GM20000 (cell line): ENCODE data around the gene SGPP1.
A peak's percentile ranks its signal among the peaks of the same experiment; 100 is the strongest.
"Not testable (repeated sequence)": the region's sequence is repeated elsewhere in the genome, so short reads cannot be mapped to it uniquely, and the experiment has no call there.

ENCODE experiments used
- DNase-seq: peaks from one replicate; pipeline ENCODE4 v3.0.0; 2012; ENCODE audit warnings: low spot score
- TF ChIP-seq, protein P1 (sequence below): IDR thresholded peaks from 2 replicates; pipeline ENCODE4 v1.5.1; 2012; ENCODE audit warnings: mild to moderate bottlenecking, control low read depth; ENCODE audit errors: extremely low read depth, missing control alignments

Gene SGPP1

DNA sequence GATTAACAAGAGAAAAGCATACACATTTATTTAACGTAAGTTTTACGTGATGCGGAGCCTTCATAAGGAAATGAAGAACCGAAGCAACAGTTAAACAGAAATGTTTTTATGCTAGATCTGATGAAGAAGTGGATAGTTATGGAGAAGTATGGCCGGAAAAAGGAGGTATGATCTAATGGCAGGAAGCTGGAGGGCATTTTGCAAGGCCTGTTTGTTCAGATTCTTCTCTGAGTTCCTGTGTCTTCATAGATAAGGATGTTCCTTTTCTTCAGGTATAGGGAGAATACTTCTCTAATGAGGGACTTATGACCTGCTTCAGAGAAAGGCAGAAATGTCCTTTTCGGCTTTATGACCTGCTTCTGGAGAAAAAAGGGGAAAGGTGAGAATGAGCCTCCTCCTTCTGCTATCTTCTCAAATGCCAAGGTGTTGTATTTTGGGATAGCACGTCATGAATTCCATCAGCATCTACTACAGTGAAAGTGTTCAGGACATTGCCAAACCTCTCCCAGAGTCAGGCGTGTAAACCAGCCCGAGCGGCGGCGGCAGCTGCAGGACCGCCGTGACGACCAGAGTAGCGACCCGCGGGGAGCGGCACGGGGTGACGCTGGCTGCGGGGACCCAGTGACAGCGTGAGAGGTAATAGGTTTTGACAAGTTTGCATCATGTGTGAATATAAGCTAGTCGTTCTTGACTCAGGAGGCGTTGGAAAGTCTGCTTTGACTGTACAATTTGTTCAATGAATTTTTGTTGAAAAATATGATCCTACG is 33.7 kb upstream of the SGPP1 start:
- TF ChIP-seq, protein P1, sequence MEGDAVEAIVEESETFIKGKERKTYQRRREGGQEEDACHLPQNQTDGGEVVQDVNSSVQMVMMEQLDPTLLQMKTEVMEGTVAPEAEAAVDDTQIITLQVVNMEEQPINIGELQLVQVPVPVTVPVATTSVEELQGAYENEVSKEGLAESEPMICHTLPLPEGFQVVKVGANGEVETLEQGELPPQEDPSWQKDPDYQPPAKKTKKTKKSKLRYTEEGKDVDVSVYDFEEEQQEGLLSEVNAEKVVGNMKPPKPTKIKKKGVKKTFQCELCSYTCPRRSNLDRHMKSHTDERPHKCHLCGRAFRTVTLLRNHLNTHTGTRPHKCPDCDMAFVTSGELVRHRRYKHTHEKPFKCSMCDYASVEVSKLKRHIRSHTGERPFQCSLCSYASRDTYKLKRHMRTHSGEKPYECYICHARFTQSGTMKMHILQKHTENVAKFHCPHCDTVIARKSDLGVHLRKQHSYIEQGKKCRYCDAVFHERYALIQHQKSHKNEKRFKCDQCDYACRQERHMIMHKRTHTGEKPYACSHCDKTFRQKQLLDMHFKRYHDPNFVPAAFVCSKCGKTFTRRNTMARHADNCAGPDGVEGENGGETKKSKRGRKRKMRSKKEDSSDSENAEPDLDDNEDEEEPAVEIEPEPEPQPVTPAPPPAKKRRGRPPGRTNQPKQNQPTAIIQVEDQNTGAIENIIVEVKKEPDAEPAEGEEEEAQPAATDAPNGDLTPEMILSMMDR: no peak
- DNase-seq: no peak

DNA sequence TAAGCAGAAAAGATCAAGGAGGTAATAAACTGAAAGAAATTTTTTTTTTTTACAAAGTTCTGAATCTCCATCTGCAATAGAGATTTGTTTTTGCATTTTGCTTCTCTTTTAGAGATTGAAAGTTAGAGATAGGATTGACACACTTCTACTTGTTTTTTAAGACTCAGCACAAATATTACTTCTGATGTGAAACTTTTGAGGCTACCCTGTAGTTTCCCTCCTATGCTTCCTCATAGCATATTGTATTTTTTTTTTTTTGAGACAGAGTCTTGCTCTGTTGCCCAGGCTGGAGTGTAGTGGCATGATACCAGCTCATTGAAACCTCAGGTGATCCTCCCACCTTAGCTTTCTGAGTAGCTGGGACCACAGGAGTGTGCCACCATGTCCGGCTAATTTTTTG is 32.1 kb upstream of the SGPP1 start:
- TF ChIP-seq, protein P1: no peak

DNA sequence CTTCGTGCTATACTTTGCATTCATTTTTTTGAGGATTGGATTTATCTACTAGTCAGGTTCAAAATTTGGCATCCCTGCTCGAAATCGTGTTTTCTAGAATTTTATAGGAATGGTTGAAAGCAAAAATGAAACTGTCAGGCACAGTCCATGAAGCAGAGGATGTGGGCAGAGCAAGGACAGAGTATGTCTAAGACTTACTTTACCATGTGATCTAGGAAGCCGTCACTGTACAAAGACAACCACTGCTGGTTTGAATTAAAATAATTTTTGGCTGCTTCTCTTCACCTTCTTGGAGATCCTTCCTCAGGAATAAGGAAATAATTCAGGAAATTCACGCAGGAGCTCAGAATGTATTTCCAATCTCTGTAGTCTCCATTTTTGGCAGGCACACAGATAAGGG is 31.6 kb upstream of the SGPP1 start:
- DNase-seq: peak; percentile 48
- TF ChIP-seq, protein P1: no peak

More for the DNA sequence above, 32.1 kb upstream of the SGPP1 start:
- peak; percentile 57 for DNase-seq

DNA sequence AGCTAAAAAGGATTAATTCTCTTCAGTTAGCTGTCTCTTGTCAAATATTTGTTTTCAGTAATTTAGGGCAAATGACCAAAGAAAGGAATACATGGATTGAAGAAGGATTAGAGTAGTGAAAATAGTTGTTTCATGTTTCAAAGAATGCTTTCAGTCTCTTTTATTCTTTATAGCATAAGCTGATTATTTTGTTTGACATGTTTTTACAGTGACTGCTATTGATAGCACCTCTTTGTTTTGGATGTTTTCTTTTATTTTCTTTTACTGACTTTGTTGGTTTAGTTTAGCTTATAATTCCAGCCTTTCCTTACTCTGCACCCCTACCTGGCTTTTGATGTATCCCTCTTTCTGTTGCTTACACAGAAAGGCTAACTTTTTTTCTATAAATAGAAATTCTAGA is 29.3 kb upstream of the SGPP1 start:
- TF ChIP-seq, protein P1: no peak
- no peak for DNase-seq

DNA sequence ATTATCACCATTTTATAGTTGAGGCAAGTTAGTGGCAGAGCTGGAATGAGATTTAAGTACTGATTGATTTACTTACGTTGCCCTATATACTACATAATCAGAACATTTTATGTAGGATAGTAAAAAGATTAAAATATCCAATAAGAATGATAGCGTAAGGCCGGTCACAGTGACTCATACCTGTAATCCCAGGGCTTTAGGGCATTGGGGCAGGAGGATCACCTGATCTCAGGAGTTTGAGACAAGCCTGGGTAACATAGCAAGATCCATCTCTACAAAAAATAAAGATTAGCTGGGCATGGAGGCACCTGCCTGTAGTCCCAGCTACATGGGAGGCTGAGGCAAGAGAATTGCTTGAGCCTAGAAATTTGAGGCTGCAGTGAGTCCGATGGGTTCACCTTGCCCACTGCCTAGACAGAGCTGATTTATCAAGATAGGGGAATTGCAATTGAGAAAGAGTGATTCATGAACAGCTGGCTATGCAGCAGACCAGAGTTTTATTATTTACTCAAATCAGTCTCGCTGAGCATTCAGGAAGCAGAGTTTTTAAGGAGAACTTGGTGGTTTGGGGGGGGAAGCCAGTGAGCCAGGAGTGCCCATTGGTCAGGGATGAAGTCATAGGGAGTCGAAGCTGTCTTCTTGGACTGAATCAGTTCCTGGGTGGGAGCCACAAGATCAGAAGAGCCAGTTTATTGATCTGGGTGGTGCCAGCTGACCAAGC is 24.7 kb upstream of the SGPP1 start:
- TF ChIP-seq, protein P1: no peak
- no peak for DNase-seq

DNA sequence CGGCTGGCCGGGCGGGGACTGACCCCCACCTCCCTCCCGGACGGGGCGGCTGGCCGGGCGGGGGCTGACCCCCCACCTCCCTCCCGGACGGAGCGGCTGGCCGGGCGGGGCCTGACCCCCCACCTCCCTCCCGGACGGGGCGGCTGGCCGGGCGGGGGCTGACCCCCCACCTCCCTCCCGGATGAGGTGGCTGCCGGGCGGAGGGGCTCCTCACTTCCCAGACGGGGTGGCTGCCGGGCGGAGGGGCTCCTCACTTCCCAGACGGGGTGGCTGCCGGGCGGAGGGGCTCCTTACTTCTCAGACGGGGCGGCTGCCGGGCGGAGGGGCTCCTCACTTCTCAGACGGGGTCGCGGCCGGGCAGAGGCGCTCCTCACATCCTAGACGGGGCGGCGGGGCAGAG is 23.2 kb upstream of the SGPP1 start:
- not testable (repeated sequence) for DNase-seq

DNA sequence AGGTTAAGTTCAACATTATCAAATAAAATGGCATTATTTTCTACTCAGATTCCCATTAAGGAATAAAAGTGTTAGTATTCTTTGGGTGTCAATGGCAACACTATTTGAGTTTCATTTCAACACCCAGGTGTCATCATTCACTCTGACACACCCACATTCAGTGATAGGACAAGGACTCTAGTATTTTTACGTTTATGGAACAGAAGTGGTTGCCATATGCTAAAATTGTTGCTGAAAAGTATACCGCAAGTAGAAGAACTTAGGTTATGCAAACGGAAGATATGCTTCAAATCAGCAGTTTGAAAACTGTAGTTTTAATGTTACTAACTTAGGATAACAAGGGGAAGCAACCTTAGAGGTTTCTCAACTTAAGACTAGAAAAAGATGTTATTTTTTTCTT is 20.0 kb upstream of the SGPP1 start:
- DNase-seq: peak; percentile 59
- TF ChIP-seq, protein P1: no peak
